Gastroesophageal sphincter (tissue), 3 donors: Measurements from ENCODE around the gene THEMIS.

Source experiments
- CTCF ChIP-seq, 4 experiments: fragments of 200-600 bp in 2 of 4; fragments of 450-650 bp in 2 of 4; sonication (generic) in 1 of 4; IDR thresholded peaks; one replicate each; pipeline ENCODE4 v1.5.1; 2017 to 2019; ENCODE audit warnings: antibody characterized with exemption in 4 of 4, mild to moderate bottlenecking in 2 of 4, moderate library complexity in 2 of 4
- POLR2A ChIP-seq, 2 donors: fragments of 450-650 bp; IDR thresholded peaks; one replicate each; pipeline ENCODE4 v1.6.1; 2017; ENCODE audit warnings: antibody characterized with exemption in 2 of 2, mild to moderate bottlenecking in 2 of 2, moderate library complexity in 1 of 2

- TF ChIP-seq CTCF (IDR thresholded peaks at IDR 0.05) (no peak), POLR2A (IDR thresholded peaks at IDR 0.05) (no peak)
Measured at GRCh38 chr6:127923135-127923534, 22.3 kb upstream of the THEMIS start.
